T-helper 1 cell treated with Interleukin-12 subunit alpha and Interleukin-12 subunit beta and Interleukin-4 antibody, amounts not matched to agents 30 μg/mL and 1 μg/mL, for 36 hours (primary cell): ENCODE data around the gene FBXL22.

ENCODE experiments used
- H3K27ac Mint-ChIP-seq: one replicate; pipeline ENCODE4 v1.8.0; 2021; ENCODE audit warnings: mild to moderate bottlenecking, mixed read lengths
- H3K27me3 Mint-ChIP-seq: one replicate; pipeline ENCODE4 v1.8.0; 2021; ENCODE audit warnings: low read depth, mixed read lengths
- H3K36me3 Mint-ChIP-seq: one replicate; pipeline ENCODE4 v1.8.0; 2021; ENCODE audit warnings: low read depth, mixed read lengths
- H3K4me1 Mint-ChIP-seq: one replicate; pipeline ENCODE4 v1.8.0; 2021; ENCODE audit warnings: low read depth, mixed read lengths
- H3K4me3 Mint-ChIP-seq: one replicate; pipeline ENCODE4 v1.8.0; 2021; ENCODE audit warnings: mild to moderate bottlenecking, moderate library complexity, mixed read lengths
- H3K9me3 Mint-ChIP-seq: one replicate; pipeline ENCODE4 v1.8.0; 2021; ENCODE audit warnings: mixed read lengths

The FBXL22 gene

GRCh38 chr15:63597038-63597790 is at the start of gene FBXL22:
TSS of gene FBXL22 (plus strand) at chr15:63597387. CDS start at chr15:63597393, 6 bp downstream.
- no peaks in the 10 kb centered on the region for H3K9me3 Mint-ChIP-seq
- peaks cover 18% of the 10 kb centered on the region for H3K36me3 Mint-ChIP-seq
- H3K4me3 Mint-ChIP-seq: no peak within 1 kb of the TSS
- no peaks in the 10 kb centered on the region for H3K27me3 Mint-ChIP-seq
- H3K4me1 Mint-ChIP-seq: peaks cover 38% of the 10 kb centered on the region
- peak within 1 kb of the TSS; percentile 1 for H3K27ac Mint-ChIP-seq

GRCh38 chr15:63551400-63551799 is 45.8 kb upstream of the FBXL22 start:
- H3K27ac Mint-ChIP-seq: no peak overlapping the region
- peaks cover 21% of the 10 kb centered on the region for H3K36me3 Mint-ChIP-seq
- no peaks in the 10 kb centered on the region for H3K9me3 Mint-ChIP-seq
- H3K4me1 Mint-ChIP-seq: peaks cover 27% of the 10 kb centered on the region
- H3K4me3 Mint-ChIP-seq: no peak overlapping the region
- no peaks in the 10 kb centered on the region for H3K27me3 Mint-ChIP-seq

GRCh38 chr15:63553388-63553791 is 43.8 kb upstream of the FBXL22 start:
- H3K27me3 Mint-ChIP-seq: no peaks in the 10 kb centered on the region
- peaks cover 31% of the 10 kb centered on the region for H3K36me3 Mint-ChIP-seq
- H3K4me3 Mint-ChIP-seq: no peak overlapping the region
- H3K4me1 Mint-ChIP-seq: peaks cover 27% of the 10 kb centered on the region
- no peaks in the 10 kb centered on the region for H3K9me3 Mint-ChIP-seq
- no peak overlapping the region for H3K27ac Mint-ChIP-seq

GRCh38 chr15:63554337-63554927 is 42.8 kb upstream of the FBXL22 start:
- Mint-ChIP-seq H3K4me1 (peaks cover 29% of the 10 kb centered on the region), H3K9me3 (no peaks in the 10 kb centered on the region), H3K36me3 (peaks cover 38% of the 10 kb centered on the region), H3K4me3 (no peak overlapping the region), H3K27me3 (no peaks in the 10 kb centered on the region), H3K27ac (no peak overlapping the region)

DNA sequence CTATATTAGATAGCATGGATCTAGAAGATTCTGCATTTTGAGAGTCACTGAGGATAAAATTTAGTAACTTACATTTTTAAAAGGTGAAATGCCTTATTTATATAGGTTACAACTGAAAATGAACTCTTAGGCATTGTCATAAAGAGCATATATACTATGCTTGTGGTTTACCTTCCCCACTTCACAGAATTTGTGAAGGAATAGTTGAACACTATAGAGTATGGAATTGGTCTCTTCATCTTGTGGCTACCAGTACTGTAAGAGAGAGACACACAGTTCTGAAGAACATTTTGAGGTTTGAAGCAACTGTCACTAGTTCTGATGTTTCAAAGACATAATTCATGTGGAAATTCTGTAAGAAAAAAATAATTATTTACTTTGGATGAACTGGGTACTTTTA is 41.7 kb upstream of the FBXL22 start:
- no peak overlapping the region for H3K4me3 Mint-ChIP-seq
- no peaks in the 10 kb centered on the region for H3K9me3 Mint-ChIP-seq
- H3K27ac Mint-ChIP-seq: no peak overlapping the region
- no peaks in the 10 kb centered on the region for H3K27me3 Mint-ChIP-seq
- H3K36me3 Mint-ChIP-seq: peaks cover 44% of the 10 kb centered on the region
- H3K4me1 Mint-ChIP-seq: peaks cover 33% of the 10 kb centered on the region

- H3K4me3 Mint-ChIP-seq: no peak overlapping the region
- peaks cover 37% of the 10 kb centered on the region for H3K4me1 Mint-ChIP-seq
- no peak overlapping the region for H3K27ac Mint-ChIP-seq
- H3K9me3 Mint-ChIP-seq: no peaks in the 10 kb centered on the region
- H3K36me3 Mint-ChIP-seq: peaks cover 51% of the 10 kb centered on the region
- H3K27me3 Mint-ChIP-seq: no peaks in the 10 kb centered on the region
Measured at GRCh38 chr15:63556246-63556645, 40.9 kb upstream of the FBXL22 start.

DNA sequence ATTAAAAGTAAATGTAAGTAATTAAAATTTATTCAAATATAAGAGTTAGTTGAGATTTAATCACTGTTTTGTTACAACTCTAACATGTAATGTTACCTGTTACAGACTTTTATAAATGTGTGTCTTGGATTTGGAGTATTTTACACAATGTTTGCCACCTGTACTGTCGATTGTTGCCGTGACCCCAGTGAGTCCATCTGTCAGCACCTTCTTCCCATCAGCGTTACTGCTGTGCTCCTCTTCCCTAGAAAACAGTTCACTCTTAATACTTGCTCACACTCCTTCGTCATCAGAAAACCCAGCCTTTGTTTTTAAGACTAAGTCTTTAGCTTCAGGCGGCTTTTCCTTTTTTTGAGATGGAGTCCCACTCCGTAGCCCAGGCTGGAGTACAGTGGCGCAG is 40.5 kb upstream of the FBXL22 start:
- Mint-ChIP-seq H3K27me3 (no peaks in the 10 kb centered on the region), H3K9me3 (no peaks in the 10 kb centered on the region), H3K4me3 (no peak overlapping the region), H3K4me1 (peaks cover 37% of the 10 kb centered on the region), H3K27ac (no peak overlapping the region), H3K36me3 (peaks cover 51% of the 10 kb centered on the region)

GRCh38 chr15:63559753-63560152 is 37.4 kb upstream of the FBXL22 start:
- Mint-ChIP-seq H3K4me3 (no peak overlapping the region), H3K36me3 (peaks cover 45% of the 10 kb centered on the region), H3K9me3 (no peaks in the 10 kb centered on the region), H3K4me1 (peaks cover 16% of the 10 kb centered on the region), H3K27ac (no peak overlapping the region), H3K27me3 (no peaks in the 10 kb centered on the region)

- H3K36me3 Mint-ChIP-seq: peaks cover 44% of the 10 kb centered on the region
- no peaks in the 10 kb centered on the region for H3K9me3 Mint-ChIP-seq
- H3K4me1 Mint-ChIP-seq: peaks cover 13% of the 10 kb centered on the region
- peak overlapping the region; percentile 4 for H3K27ac Mint-ChIP-seq
- no peaks in the 10 kb centered on the region for H3K27me3 Mint-ChIP-seq
- H3K4me3 Mint-ChIP-seq: no peak overlapping the region
Measured at GRCh38 chr15:63560741-63561448, 36.3 kb upstream of the FBXL22 start.

GRCh38 chr15:63564093-63564492 is 33.1 kb upstream of the FBXL22 start:
- H3K27ac Mint-ChIP-seq: no peak overlapping the region
- H3K9me3 Mint-ChIP-seq: no peaks in the 10 kb centered on the region
- H3K36me3 Mint-ChIP-seq: peaks cover 34% of the 10 kb centered on the region
- H3K4me1 Mint-ChIP-seq: peaks cover 13% of the 10 kb centered on the region
- no peaks in the 10 kb centered on the region for H3K27me3 Mint-ChIP-seq
- H3K4me3 Mint-ChIP-seq: no peak overlapping the region

- Mint-ChIP-seq H3K9me3 (no peaks in the 10 kb centered on the region), H3K4me3 (no peak overlapping the region), H3K27ac (no peak overlapping the region), H3K4me1 (peaks cover 7% of the 10 kb centered on the region), H3K36me3 (peaks cover 26% of the 10 kb centered on the region), H3K27me3 (no peaks in the 10 kb centered on the region)
Measured at GRCh38 chr15:63565536-63566186, 31.5 kb upstream of the FBXL22 start.

DNA sequence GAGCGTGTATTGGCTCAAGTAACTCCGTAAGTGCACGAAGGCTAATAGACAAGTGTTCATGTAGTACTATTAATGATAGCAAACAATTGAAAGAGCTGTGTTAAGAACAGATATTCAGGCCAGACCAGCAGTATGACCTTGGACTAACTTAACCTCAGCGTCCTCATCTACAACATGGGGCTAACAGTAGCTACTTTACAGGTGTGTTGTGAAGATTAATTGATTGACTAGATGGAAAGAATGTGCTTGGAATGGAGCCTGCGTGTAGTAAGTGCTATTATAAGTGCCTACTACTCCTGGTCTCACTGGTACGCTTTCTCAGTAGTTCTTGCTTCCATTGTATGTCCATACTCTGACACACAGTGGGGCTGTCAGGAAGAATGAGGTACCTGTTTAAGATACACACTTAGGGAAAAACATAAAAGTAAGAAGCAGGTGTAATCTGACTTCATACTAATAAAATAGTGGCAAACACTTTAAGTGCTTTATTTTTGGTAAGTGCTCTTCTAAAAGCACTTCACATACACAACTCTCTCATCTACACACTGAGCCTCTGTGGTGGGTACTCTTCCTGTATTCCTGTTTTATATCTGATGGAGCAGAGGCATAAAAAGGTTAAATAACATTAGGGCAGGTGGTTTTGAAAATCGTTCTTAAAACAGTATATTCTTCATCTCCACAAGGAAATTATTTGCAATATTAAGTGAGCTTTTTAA is 24.3 kb upstream of the FBXL22 start:
- Mint-ChIP-seq H3K4me1 (peaks cover 9% of the 10 kb centered on the region), H3K27me3 (no peaks in the 10 kb centered on the region), H3K9me3 (no peaks in the 10 kb centered on the region), H3K4me3 (no peak overlapping the region), H3K36me3 (peaks cover 36% of the 10 kb centered on the region), H3K27ac (peak overlapping the region; percentile 13)

GRCh38 chr15:63573533-63573932 is 23.7 kb upstream of the FBXL22 start:
- Mint-ChIP-seq H3K27ac (peak overlapping the region; percentile 13), H3K27me3 (no peaks in the 10 kb centered on the region)

GRCh38 chr15:63575312-63575711 is 21.9 kb upstream of the FBXL22 start:
- Mint-ChIP-seq H3K4me1 (peaks cover 13% of the 10 kb centered on the region), H3K27me3 (no peaks in the 10 kb centered on the region), H3K9me3 (no peaks in the 10 kb centered on the region), H3K36me3 (peaks cover 30% of the 10 kb centered on the region), H3K27ac (no peak overlapping the region), H3K4me3 (no peak overlapping the region)

More at GRCh38 chr15:63573533-63573932, 23.7 kb upstream of the FBXL22 start:
- H3K36me3 Mint-ChIP-seq: peaks cover 34% of the 10 kb centered on the region
- no peak overlapping the region for H3K4me3 Mint-ChIP-seq
- no peaks in the 10 kb centered on the region for H3K9me3 Mint-ChIP-seq
- peaks cover 9% of the 10 kb centered on the region for H3K4me1 Mint-ChIP-seq
